Measurements from ENCODE around the gene NPIPB6. TPM values are rescaled to one million over a fixed set of nuclear protein-coding genes. Genes with fewer than 3 reads are reported as not detected.

The NPIPB6 gene
- total RNA-seq, 3 donors from 2014 or later (not counting 1 experiment from before 2014, with no cell fraction given) = 4.1 to 5.7 TPM; not detected in 1

DNA sequence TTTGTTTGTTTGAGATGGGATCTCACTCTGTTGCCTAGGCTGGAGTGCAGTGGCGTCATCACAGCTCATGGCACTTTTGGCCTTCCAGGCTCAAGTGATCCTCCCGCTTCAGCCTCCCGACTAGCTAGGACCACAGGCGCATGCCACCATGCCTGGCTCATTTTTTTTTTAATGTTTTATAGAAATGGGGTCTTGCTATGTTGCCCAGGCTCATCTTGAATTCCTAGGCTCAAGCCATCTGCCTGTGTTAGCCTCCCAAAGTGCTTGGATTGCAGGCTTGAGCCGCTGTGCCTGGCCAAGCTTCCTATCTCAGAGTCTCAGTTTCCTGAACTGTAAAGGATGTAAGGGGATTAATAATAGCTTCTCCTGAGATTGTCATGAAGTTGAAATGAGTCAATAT is 63.0 kb downstream of the NPIPB6 start:
- Mint-ChIP-seq H3K4me3 (peak overlapping the region; percentile 49), H3K27me3 (ENCODE audit: low read depth in 2 of 2) (no peaks in the 10 kb centered on the region), H3K4me1 (peaks cover 76 to 80% of the 10 kb centered on the region in 2 donors), H3K9me3 (no peaks in the 10 kb centered on the region), H3K27ac (peak overlapping the region; percentile 80 to 81), H3K36me3 (no peaks in the 10 kb centered on the region)
- H3K36me3 ChIP-seq (ENCODE audit: control insufficient read depth, insufficient read depth, low read length) = peaks cover 9% of the 10 kb centered on the region
- H3K27ac ChIP-seq (ENCODE audit: low read length) = no peak overlapping the region
- no peaks in the 10 kb centered on the region for H3K9me3 ChIP-seq (ENCODE audit: control insufficient read depth, insufficient read depth, low read length)
- ATAC-seq (no peak), DNase-seq (no peak)
- no peak overlapping the region for H3K4me3 ChIP-seq (ENCODE audit: low read length)
- intact Hi-C loops (cut with micrococcal nuclease) = loop anchor here (10.0 kb wide), 1 partner anchor 194 kb away; the partner anchor contains the start of genes APOBR and CLN3
- peaks cover 62% of the 10 kb centered on the region for H3K4me1 ChIP-seq (ENCODE audit: control insufficient read depth, insufficient read depth, low read length)
- TF ChIP-seq CTCF (IDR thresholded peaks at IDR 0.05) = no peak
- 97% methylated on average over 5 of the region's 5 CpGs for WGBS (ENCODE audit: insufficient coverage)
- H3K27me3 ChIP-seq (ENCODE audit: control insufficient read depth, insufficient read depth, low read length) = no peaks in the 10 kb centered on the region

GRCh38 chr16:28298511-28298878 is 64.8 kb downstream of the NPIPB6 start:
- H3K4me1 Mint-ChIP-seq = peaks cover 81 to 86% of the 10 kb centered on the region in 2 donors
- TF ChIP-seq CTCF (IDR thresholded peaks at IDR 0.05) = no peak
- H3K27me3 ChIP-seq (ENCODE audit: control insufficient read depth, insufficient read depth, low read length) = no peaks in the 10 kb centered on the region
- H3K36me3 ChIP-seq (ENCODE audit: control insufficient read depth, insufficient read depth, low read length) = peaks cover 9% of the 10 kb centered on the region
- peak overlapping the region; percentile 84 to 89 for H3K27ac Mint-ChIP-seq
- WGBS (ENCODE audit: insufficient coverage) = 93% methylated on average over 4 of the region's 4 CpGs
- no peaks in the 10 kb centered on the region for H3K27me3 Mint-ChIP-seq (ENCODE audit: low read depth in 2 of 2)
- no peak overlapping the region for H3K27ac ChIP-seq (ENCODE audit: low read length)
- ATAC-seq (no peak), DNase-seq (no peak)
- intact Hi-C loops (cut with micrococcal nuclease) = no loop called here
- no peaks in the 10 kb centered on the region for H3K9me3 ChIP-seq (ENCODE audit: control insufficient read depth, insufficient read depth, low read length)
- H3K4me3 Mint-ChIP-seq = peak overlapping the region; percentile 52
- H3K36me3 Mint-ChIP-seq = no peaks in the 10 kb centered on the region
- no peak overlapping the region for H3K4me3 ChIP-seq (ENCODE audit: low read length)
- no peaks in the 10 kb centered on the region for H3K9me3 Mint-ChIP-seq
- H3K4me1 ChIP-seq (ENCODE audit: control insufficient read depth, insufficient read depth, low read length) = peaks cover 81% of the 10 kb centered on the region

GRCh38 chr16:28297784-28298510 is 65.4 kb downstream of the NPIPB6 start:
- Mint-ChIP-seq H3K36me3 (no peaks in the 10 kb centered on the region), H3K9me3 (no peaks in the 10 kb centered on the region), H3K27ac (peak overlapping the region; percentile 84 to 89), H3K4me1 (peaks cover 78 to 84% of the 10 kb centered on the region in 2 donors), H3K27me3 (ENCODE audit: low read depth in 2 of 2) (no peaks in the 10 kb centered on the region), H3K4me3 (peak overlapping the region; percentile 81)
- no peaks in the 10 kb centered on the region for H3K9me3 ChIP-seq (ENCODE audit: control insufficient read depth, insufficient read depth, low read length)
- WGBS (ENCODE audit: insufficient coverage) = 46% methylated on average over 11 of the region's 11 CpGs
- peak in 2 of 3 donors; percentile 39 to 51 for ATAC-seq
- no peaks in the 10 kb centered on the region for H3K27me3 ChIP-seq (ENCODE audit: control insufficient read depth, insufficient read depth, low read length)
- peak overlapping the region; percentile 47 for H3K27ac ChIP-seq (ENCODE audit: low read length)
- H3K36me3 ChIP-seq (ENCODE audit: control insufficient read depth, insufficient read depth, low read length) = peaks cover 9% of the 10 kb centered on the region
- peaks cover 83% of the 10 kb centered on the region for H3K4me1 ChIP-seq (ENCODE audit: control insufficient read depth, insufficient read depth, low read length)
- DNase-seq = peak in 1 of 2 donors; percentile 49
- intact Hi-C loops (cut with micrococcal nuclease) = no loop called here
- H3K4me3 ChIP-seq (ENCODE audit: low read length) = no peak overlapping the region
- TF ChIP-seq CTCF (IDR thresholded peaks at IDR 0.05) = no peak

Data from natural killer cell (primary cell).